ENCODE measurements around the gene RASSF5. TPM values are rescaled to one million over a fixed set of nuclear protein-coding genes. Genes with fewer than 3 reads are reported as not detected.
"Not testable (repeated sequence)": the region's sequence is repeated elsewhere in the genome, so short reads cannot be mapped to it uniquely, and the experiment has no call there.

RASSF5 gene
- total RNA-seq, 2 donors from 2014 or later: 212 to 239 TPM

GRCh38 chr1:206577626-206578025, 70.3 kb downstream of the RASSF5 start:
- H3K9me3 Mint-ChIP-seq: no peaks in the 10 kb centered on the region
- peak overlapping the region; percentile 100 for H3K27ac Mint-ChIP-seq
- ATAC-seq: no peak
- peaks cover 38 to 60% of the 10 kb centered on the region in 2 donors for H3K36me3 Mint-ChIP-seq
- no peak for DNase-seq (ENCODE audit: low spot score in 2 of 2)

- Mint-ChIP-seq H3K9me3 (no peaks in the 10 kb centered on the region), H3K36me3 (peaks cover 36 to 53% of the 10 kb centered on the region in 2 donors), H3K27ac (peak overlapping the region; percentile 100)
- DNase-seq (ENCODE audit: low spot score in 2 of 2) (no peak), ATAC-seq (peak; percentile 52 to 76)
These were observed 71.0 kb downstream of the RASSF5 start for GRCh38 chr1:206578068-206578977.

GRCh38 chr1:206578978-206579374, 71.6 kb downstream of the RASSF5 start:
- DNase-seq (ENCODE audit: low spot score in 2 of 2) (no peak), ATAC-seq (no peak)
- H3K36me3 Mint-ChIP-seq: peaks cover 38 to 55% of the 10 kb centered on the region in 2 donors
- H3K9me3 Mint-ChIP-seq: no peaks in the 10 kb centered on the region
- H3K27ac Mint-ChIP-seq: peak overlapping the region; percentile 100

- peak; percentile 69 to 73 for ATAC-seq
- Mint-ChIP-seq H3K9me3 (no peaks in the 10 kb centered on the region), H3K27ac (peak overlapping the region; percentile 100), H3K36me3 (peaks cover 35 to 53% of the 10 kb centered on the region in 2 donors)
- DNase-seq (ENCODE audit: low spot score in 2 of 2): peak; percentile 85 to 95
These were observed 72.6 kb downstream of the RASSF5 start for GRCh38 chr1:206579747-206580437.

GRCh38 chr1:206580438-206581113, 73.2 kb downstream of the RASSF5 start:
- H3K36me3 Mint-ChIP-seq: peaks cover 39 to 59% of the 10 kb centered on the region in 2 donors
- peak in 1 of 2 donors; percentile 30 for ATAC-seq
- H3K27ac Mint-ChIP-seq: peak overlapping the region; percentile 100
- no peaks in the 10 kb centered on the region for H3K9me3 Mint-ChIP-seq
- DNase-seq (ENCODE audit: low spot score in 2 of 2): no peak

GRCh38 chr1:206581114-206581497, 73.8 kb downstream of the RASSF5 start:
- peak overlapping the region; percentile 100 for H3K27ac Mint-ChIP-seq
- not testable (repeated sequence) for H3K9me3 Mint-ChIP-seq; ATAC-seq; DNase-seq (ENCODE audit: low spot score in 2 of 2)
- peaks cover 39 to 59% of the 10 kb centered on the region in 2 donors for H3K36me3 Mint-ChIP-seq

GRCh38 chr1:206581571-206581981, 74.2 kb downstream of the RASSF5 start:
- H3K27ac Mint-ChIP-seq: peak overlapping the region; percentile 100
- ATAC-seq: peak in 1 of 2 donors; percentile 35
- peak in 1 of 2 donors; percentile 85 for DNase-seq (ENCODE audit: low spot score in 2 of 2)
- peaks cover 39 to 58% of the 10 kb centered on the region in 2 donors for H3K36me3 Mint-ChIP-seq
- H3K9me3 Mint-ChIP-seq: no peaks in the 10 kb centered on the region

- ATAC-seq (no peak), DNase-seq (ENCODE audit: low spot score in 2 of 2) (no peak)
- H3K27ac Mint-ChIP-seq: peak overlapping the region; percentile 100
- no peaks in the 10 kb centered on the region for H3K9me3 Mint-ChIP-seq
- H3K36me3 Mint-ChIP-seq: peaks cover 46 to 61% of the 10 kb centered on the region in 2 donors
These were observed 75.2 kb downstream of the RASSF5 start for GRCh38 chr1:206582537-206582936.

- ATAC-seq: peak in 1 of 2 donors; percentile 5
- H3K9me3 Mint-ChIP-seq: no peaks in the 10 kb centered on the region
- H3K27ac Mint-ChIP-seq: peak overlapping the region; percentile 100
- peaks cover 52 to 65% of the 10 kb centered on the region in 2 donors for H3K36me3 Mint-ChIP-seq
- peak; percentile 44 to 69 for DNase-seq (ENCODE audit: low spot score in 2 of 2)
These were observed 75.8 kb downstream of the RASSF5 start for GRCh38 chr1:206582971-206583706.

- peak; percentile 10 to 27 for ATAC-seq
- H3K27ac Mint-ChIP-seq: peak overlapping the region; percentile 100
- DNase-seq (ENCODE audit: low spot score in 2 of 2): peak; percentile 80 to 86
- no peaks in the 10 kb centered on the region for H3K9me3 Mint-ChIP-seq
- H3K36me3 Mint-ChIP-seq: peaks cover 59 to 73% of the 10 kb centered on the region in 2 donors
These were observed 76.6 kb downstream of the RASSF5 start for GRCh38 chr1:206583707-206584648.

- Mint-ChIP-seq H3K36me3 (peaks cover 58 to 73% of the 10 kb centered on the region in 2 donors), H3K9me3 (no peaks in the 10 kb centered on the region), H3K27ac (peak overlapping the region; percentile 88 to 100)
- DNase-seq (ENCODE audit: low spot score in 2 of 2) (no peak), ATAC-seq (no peak)
These were observed 77.4 kb downstream of the RASSF5 start for GRCh38 chr1:206584683-206585082.

- Mint-ChIP-seq H3K36me3 (peaks cover 42 to 68% of the 10 kb centered on the region in 2 donors), H3K9me3 (no peaks in the 10 kb centered on the region), H3K27ac (peak overlapping the region; percentile 88 to 100)
- ATAC-seq: no peak
- no peak for DNase-seq (ENCODE audit: low spot score in 2 of 2)
These were observed 79.4 kb downstream of the RASSF5 start for GRCh38 chr1:206586501-206587445.

GRCh38 chr1:206587904-206588303, 80.6 kb downstream of the RASSF5 start:
- no peaks in the 10 kb centered on the region for H3K9me3 Mint-ChIP-seq
- ATAC-seq: no peak
- DNase-seq (ENCODE audit: low spot score in 2 of 2): no peak
- peak overlapping the region; percentile 88 to 100 for H3K27ac Mint-ChIP-seq
- peaks cover 50 to 78% of the 10 kb centered on the region in 2 donors for H3K36me3 Mint-ChIP-seq

GRCh38 chr1:206588492-206588891, 81.2 kb downstream of the RASSF5 start:
- peak overlapping the region; percentile 88 to 100 for H3K27ac Mint-ChIP-seq
- no peaks in the 10 kb centered on the region for H3K9me3 Mint-ChIP-seq
- no peak for ATAC-seq
- peaks cover 49 to 81% of the 10 kb centered on the region in 2 donors for H3K36me3 Mint-ChIP-seq
- DNase-seq (ENCODE audit: low spot score in 2 of 2): no peak
